ENCODE measurements around the gene TGFBRAP1.

DNA sequence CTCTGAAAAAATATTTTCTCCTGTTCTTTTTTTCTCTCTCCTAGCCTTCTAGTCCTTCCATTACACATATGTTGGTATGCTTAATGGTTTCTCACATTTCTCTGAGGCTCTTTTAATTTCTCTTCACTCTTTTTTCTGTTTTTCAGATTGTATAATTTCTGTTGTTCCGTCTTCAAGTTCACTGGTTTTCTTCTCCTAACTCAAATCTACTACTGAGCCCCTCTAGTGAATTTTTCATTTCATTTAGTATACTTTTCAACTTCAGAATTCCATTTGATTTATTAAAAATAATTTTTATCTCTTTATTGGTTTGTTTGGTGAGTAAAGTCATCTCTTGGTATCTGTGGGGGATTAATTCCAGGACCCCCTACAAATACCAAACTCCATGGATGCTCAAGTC lies 27.6 kb upstream of the TGFBRAP1 start:
- no peak for TF ChIP-seq POLR2AphosphoS5 (IDR thresholded peaks at IDR 0.05)
- TF ChIP-seq, protein P1, sequence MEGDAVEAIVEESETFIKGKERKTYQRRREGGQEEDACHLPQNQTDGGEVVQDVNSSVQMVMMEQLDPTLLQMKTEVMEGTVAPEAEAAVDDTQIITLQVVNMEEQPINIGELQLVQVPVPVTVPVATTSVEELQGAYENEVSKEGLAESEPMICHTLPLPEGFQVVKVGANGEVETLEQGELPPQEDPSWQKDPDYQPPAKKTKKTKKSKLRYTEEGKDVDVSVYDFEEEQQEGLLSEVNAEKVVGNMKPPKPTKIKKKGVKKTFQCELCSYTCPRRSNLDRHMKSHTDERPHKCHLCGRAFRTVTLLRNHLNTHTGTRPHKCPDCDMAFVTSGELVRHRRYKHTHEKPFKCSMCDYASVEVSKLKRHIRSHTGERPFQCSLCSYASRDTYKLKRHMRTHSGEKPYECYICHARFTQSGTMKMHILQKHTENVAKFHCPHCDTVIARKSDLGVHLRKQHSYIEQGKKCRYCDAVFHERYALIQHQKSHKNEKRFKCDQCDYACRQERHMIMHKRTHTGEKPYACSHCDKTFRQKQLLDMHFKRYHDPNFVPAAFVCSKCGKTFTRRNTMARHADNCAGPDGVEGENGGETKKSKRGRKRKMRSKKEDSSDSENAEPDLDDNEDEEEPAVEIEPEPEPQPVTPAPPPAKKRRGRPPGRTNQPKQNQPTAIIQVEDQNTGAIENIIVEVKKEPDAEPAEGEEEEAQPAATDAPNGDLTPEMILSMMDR (IDR thresholded peaks at IDR 0.05) = no peak

Data from gastroesophageal sphincter (tissue), 3 donors.